GM12873 (cell line): ENCODE measurements around the gene ZNF577.

ENCODE experiments used
- TF ChIP-seq, protein P1 (sequence below): IDR thresholded peaks from 2 replicates; pipeline ENCODE4 v1.5.1; 2012; ENCODE audit warnings: low read depth, mild to moderate bottlenecking, moderate library complexity, low read length, control low read depth; ENCODE audit not compliant: insufficient read depth; ENCODE audit errors: missing control alignments

The ZNF577 gene

DNA sequence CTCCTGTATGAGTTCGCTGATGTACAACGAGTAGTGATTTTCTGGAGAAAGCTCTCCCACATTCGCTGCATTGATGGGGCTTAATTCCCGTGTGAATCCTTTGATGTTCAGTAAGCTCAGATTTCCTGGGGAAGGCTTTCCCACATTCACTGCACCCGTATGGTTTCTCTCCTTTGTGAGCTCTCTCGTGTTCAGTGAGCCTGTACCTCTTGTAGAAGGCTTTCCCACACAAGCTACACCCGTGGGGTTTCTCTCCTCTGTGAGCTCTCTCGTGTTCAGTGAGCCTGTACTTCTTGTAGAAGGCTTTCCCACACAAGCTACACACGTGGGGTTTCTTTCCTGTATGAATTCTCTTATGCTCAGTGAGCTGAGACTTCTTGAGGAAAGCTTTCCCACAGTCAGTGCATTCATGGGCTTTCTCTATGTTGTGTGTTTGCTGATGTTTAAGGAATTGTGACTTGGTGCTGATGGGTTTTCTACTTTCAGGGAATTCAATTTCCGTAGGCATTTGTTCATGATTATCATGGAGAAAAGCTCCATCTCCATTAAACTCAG is 3.5 kb upstream of the ZNF577 start:
- TF ChIP-seq, protein P1, sequence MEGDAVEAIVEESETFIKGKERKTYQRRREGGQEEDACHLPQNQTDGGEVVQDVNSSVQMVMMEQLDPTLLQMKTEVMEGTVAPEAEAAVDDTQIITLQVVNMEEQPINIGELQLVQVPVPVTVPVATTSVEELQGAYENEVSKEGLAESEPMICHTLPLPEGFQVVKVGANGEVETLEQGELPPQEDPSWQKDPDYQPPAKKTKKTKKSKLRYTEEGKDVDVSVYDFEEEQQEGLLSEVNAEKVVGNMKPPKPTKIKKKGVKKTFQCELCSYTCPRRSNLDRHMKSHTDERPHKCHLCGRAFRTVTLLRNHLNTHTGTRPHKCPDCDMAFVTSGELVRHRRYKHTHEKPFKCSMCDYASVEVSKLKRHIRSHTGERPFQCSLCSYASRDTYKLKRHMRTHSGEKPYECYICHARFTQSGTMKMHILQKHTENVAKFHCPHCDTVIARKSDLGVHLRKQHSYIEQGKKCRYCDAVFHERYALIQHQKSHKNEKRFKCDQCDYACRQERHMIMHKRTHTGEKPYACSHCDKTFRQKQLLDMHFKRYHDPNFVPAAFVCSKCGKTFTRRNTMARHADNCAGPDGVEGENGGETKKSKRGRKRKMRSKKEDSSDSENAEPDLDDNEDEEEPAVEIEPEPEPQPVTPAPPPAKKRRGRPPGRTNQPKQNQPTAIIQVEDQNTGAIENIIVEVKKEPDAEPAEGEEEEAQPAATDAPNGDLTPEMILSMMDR: no peak

DNA sequence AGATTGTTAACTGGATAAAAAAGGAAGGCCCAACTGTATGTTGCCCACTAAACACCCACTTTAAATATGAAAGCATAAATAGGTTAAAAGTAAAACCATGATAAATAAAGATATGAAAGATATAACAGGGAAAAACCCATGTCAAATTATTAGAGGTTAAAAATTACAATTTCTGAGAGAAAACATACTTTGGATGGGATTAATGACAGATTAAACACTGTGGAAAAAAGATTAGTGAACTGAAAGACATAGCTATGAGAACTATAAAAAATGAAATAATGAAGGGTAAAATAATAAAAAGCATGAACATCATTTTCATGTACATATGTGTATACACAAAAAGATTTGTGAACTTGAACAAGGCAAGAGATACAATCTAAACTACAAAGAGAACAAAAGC is 2.2 kb upstream of the ZNF577 start:
- TF ChIP-seq, protein P1: no peak

DNA sequence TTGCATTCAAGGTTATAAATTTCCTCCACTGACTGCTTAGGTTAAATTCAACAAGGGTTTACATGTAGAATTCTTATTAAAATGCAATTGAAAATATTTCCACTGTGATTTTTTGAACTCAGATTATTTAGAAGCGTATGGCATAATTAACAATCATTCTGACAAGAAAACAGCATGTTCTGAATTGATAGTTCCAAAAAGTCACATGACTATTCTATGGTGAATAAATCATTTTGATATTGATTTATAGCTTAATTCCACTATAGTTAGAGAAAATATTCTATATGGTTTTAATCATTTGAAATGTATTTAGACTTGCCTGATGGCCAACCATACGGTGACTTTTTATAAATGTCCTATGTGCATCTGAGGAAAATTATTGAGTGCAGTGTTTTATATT is 3.0 kb downstream of the ZNF577 start:
- TF ChIP-seq, protein P1: no peak

DNA sequence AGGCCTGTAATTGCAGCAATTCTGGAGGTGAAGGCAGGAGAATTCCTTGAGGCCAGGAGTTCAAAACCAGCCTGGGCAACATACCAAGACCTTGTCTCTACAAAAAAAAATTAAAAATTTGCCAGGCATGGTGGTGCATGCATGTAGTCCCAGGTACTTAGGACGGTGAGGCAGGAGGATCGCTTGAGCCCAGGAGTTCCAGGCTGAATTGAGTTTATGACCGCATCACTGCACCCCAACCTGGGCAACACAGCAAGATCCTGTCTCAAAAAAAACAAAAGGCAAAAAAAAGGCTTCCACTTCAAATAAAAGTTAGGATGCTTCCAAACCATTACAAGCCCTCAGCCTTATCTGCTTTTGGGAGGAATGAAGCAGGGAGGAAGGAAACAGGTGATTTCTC is 5.2 kb downstream of the ZNF577 start:
- TF ChIP-seq, protein P1: no peak

DNA sequence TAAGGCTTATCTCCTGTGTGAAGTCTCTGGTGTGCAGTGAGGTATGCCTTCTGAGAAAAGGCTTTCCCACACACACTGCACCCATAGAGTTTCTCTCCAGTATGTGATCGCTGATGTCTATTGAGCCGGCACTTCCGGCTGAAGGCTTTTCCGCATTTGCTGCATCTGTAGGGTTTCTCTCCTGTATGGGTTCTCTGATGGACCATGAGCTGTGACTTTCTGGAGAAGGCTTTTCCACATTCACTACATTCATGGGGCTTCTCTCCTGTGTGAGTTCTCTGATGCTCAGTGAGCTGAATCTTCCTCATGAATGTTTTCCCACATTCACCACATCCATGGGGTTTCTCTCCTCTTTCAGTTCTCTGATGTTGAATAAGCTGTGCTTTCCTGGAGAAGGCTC is 14.7 kb downstream of the ZNF577 start:
- TF ChIP-seq, protein P1: no peak

DNA sequence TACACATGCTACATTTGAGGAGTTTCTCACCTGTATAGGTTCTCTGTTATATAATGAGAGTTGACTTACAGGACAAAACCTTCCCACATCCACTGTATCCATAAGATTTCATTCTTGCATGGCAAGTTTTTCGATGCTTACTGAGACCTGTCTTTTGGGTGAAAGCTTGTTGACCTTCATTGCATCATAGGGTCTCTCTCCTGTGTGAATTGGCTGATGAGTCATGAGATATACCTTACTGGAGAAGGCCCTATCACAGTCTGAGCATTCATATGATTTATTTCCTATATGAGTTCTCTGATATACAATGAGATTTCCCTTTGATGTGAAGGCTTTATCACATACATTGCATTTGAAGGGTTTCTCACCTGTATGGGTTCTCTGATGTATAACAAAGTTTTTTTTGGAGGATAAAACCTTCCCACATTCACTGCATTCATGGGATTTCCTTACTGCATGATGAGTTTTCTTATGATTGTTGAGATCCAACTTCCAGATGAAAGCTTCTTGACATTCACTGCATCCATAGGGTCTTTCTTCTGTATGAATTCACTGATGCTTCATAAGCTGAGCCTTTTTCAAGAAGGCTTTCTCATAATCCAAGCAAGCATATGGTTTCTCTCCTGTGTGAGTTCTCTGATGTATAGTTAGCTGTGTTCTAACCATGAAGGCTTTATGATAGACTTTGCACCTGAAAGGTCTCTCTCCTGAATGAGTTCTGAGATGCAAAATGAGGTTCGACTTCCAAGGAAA is 25.7 kb downstream of the ZNF577 start:
- TF ChIP-seq, protein P1: no peak

DNA sequence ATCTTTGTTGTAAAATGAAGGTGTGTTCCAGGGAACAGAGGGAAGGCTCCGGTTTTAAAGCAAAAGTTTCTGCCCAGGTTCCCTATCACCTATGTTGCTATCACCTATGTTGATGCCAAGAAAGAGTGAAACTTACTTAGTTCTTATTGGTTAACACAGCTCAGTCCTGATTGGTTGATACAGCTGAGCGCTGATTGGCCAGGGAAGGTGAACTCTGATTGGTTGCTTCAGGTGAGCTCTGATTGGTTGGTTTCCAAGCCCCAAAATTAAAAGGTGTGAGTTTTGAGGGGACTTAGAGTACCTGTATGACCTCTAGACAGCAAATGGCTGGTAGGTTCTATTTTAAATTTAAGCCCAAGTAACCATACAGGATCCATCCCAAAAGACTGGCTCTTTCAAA is 50.6 kb downstream of the ZNF577 start:
- TF ChIP-seq, protein P1: no peak
